Stimulated activated CD8-positive, alpha-beta memory T cell treated with anti-CD3 and anti-CD28 coated beads, Interleukin-2, amount 100 ng/mL, for 1 hour (primary cell): Measurements from ENCODE around the gene SLC25A28.
A peak's percentile ranks its signal among the peaks of the same experiment; 100 is the strongest.

ENCODE experiments used
- DNase-seq, 2 donors: peaks; one replicate each; pipeline ENCODE4 v3.0.0-alpha.2; 2020; ENCODE audit warnings: low read depth in 2 of 2

Gene SLC25A28, protein sequence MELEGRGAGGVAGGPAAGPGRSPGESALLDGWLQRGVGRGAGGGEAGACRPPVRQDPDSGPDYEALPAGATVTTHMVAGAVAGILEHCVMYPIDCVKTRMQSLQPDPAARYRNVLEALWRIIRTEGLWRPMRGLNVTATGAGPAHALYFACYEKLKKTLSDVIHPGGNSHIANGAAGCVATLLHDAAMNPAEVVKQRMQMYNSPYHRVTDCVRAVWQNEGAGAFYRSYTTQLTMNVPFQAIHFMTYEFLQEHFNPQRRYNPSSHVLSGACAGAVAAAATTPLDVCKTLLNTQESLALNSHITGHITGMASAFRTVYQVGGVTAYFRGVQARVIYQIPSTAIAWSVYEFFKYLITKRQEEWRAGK

GRCh38 chr10:99619851-99620710 is at the start of gene SLC25A28:
SLC25A28 (minus strand) TSS chr10:99620439; CDS start chr10:99620335, 104 bp downstream.
- peak; percentile 80 to 88 for DNase-seq

- no peak for DNase-seq
Observed at GRCh38 chr10:99667108-99667751, 47.0 kb upstream of the SLC25A28 start.

DNA sequence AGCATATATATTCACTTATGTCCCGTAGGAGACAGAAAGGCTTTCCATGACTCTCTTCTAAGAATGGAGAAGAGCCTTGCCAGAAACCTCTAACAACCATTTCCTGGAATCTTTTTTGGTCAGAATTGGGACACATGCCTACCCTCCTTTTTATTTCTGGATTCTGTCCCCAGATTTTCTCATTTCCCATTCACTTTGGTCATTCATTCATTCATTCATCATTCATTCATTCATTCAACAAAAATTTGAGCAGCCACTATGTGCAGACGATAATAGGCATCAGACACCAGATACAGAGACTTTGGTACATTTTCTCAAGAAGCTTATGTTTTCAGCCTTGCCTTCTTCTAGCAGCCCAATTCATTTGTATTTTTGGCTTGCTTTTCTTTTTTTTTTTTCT is 45.1 kb upstream of the SLC25A28 start:
- DNase-seq = no peak

DNA sequence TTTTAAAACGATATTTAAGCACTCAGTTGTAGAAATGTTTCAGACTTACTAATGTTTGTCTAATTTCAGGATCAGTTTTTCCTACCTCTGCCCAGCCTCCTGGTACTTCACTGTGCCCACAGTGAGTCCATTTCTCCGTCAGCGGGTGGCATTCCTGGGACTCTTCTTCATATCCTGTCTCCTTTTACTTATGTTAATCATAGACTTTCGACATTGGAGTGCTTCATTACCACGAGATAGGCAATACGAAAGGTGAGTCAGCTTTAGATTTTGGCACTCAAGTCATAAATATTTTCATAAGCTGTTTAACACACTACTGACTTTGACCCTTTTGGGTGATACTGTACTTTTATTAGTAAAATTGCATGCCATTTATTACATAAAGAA is 41.1 kb upstream of the SLC25A28 start:
- DNase-seq = no peak

DNA sequence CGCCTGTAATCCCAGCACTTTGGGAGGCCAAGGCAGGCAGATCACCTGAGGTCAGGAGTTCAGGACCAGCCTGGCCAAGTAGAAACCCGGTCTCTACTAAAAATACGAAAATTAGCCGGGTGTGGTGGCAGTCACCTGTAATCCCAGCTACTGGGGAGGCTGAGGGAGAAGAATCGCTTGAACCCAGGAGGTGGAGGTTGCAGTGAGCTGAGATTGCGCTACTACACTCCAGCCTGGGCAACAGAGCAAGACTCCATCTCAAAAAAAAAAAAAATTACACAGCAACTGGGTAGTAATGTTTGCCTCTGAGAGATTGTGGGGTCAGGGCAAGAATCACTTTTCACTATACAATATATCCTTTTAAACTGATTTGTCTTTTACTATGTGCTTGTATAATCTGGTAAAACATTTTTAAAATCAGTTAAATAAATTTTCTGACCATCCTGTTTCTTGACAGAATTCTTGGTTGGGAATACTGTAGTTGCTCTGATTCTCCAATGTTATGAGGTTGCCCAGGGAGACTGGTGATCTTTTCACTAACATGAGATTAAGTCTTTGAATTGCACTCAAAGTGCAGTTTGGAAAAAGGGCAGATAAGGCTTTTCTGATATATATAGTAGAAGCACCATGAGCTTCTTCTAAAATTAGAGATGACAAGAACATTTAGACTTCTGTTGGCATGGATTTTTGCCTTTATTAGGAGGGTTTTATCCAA is 40.6 kb upstream of the SLC25A28 start:
- DNase-seq = no peak

DNA sequence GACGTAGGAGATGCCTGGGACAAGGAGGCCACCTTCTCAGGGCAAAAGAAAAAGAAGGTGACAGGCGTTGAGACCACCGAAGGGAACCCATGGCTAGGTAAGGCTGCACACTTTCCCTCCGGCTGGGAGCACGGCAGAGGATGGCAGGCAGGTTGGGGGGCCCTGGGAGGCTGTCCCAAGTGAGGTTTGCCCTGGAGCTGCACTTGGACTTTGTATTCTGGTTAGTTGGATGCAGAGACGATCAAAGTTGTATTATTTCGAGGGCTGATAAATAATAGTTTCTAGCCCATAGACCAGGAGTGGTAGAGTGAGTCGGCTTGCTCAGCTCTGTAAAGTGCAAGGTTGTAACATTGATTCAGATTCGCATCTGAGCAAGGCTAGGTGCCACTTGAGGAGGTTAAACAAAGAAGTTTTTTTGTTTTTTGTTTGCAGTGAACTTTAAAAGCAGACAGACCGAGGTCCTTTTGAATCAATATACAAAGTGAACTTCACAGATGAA is 39.7 kb upstream of the SLC25A28 start:
- DNase-seq = no peak

DNA sequence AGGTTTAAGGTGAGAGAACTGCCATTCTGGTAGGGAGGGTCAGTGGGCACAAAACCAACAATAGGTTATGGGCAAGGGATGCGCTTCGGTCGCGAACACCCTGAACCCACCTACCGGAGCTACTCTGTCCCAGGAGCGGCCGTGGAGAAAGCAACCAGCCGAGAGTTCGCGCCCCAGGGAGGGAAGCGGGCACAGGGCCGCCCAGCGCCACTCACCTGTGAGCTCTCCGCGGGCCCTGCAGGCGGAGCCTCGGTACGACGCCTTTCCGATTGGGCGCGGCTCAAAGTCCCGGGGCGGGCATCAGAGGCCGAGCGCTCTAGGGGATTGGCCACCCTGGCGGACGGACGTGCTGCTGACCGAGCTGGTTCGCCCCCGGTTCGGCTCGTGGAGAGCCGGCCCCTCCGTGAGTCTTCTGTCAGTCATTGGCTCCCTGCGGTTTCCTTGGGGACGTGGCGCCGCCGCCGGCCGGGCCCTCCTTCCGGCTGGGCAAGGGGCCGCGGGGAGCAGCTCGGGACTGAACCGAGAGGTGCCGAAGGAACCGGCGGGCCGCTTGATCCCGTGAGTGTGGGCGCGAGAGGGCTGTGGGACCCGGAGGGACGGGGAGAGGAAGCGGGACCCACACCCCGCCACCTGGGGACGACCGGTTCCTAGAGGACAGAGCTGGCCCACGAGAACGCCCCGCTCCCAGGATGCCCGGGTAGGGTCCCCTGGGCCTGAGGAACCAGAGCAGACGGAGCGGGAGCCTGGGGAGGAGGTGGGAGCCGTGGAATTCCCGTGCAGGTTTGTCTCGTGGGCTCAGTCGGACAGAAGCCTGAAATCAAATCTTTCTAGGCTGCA is 39.0 kb upstream of the SLC25A28 start, which contains the start of gene ENTPD7:
Gene ENTPD7 (plus strand): TSS at position 479 of the 837 bp plus-strand sequence. CDS start 448 bp downstream, outside the sequence.
- DNase-seq = peak; percentile 75 to 76

DNA sequence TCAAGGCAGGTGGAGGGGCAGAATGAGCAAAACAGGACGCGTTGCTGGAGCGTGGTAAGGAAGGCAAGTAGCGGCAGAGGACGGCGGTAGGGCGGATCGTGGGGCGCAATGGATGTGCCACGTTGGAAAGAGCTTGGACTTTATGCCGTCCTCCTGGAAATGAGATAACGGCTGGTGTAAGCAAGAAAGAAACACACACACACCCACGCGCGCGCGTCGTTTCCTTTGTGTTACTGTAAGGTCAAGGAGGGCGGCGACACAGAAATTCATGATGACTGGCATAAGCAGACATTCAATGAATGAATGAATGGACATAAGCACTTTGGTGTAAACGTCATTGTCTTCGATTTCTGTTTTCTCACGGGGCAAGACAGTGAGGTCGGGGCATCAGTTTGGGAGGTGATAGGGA is 38.4 kb upstream of the SLC25A28 start:
- DNase-seq = peak; percentile 10 to 11

DNA sequence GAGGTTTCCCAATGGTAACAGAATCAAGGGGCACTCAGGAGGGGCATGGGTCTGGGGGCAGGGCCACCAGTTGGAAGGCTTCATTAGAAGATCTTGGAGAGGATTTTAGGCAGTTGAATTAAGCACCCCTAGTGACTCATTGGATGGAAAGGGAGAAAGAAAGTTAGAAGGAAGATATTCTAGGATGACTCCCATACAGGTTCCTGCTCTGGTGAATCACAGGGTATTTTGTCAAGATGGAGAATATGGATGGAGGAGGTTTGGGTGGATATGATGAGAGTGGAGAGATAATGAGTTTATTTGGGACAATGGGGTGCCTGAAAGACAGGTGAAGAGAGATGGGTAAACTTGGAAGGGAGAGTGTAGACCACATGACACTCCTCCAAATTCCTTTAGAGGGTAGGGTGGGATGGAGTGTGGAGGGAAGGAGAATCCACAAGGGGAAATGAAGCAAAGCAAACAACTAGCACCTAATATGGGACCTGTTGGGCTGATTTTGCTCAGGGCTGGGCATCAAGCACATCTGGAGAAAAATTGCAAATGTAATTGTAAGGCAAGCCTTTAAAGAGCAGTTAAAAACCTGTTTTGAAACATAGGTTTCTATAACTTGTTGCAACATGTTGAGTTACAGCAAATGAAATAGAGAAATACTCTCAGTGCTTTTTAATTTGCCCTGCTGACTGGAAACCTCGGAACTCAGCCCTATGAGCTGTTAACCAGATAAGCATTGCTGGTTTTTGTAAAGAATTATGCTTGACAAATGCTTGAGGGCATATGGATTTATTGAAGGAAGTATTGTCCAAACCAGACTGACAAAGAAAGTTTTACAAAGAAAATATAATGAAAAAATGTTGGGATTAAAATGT is 36.2 kb upstream of the SLC25A28 start:
- DNase-seq = no peak

DNA sequence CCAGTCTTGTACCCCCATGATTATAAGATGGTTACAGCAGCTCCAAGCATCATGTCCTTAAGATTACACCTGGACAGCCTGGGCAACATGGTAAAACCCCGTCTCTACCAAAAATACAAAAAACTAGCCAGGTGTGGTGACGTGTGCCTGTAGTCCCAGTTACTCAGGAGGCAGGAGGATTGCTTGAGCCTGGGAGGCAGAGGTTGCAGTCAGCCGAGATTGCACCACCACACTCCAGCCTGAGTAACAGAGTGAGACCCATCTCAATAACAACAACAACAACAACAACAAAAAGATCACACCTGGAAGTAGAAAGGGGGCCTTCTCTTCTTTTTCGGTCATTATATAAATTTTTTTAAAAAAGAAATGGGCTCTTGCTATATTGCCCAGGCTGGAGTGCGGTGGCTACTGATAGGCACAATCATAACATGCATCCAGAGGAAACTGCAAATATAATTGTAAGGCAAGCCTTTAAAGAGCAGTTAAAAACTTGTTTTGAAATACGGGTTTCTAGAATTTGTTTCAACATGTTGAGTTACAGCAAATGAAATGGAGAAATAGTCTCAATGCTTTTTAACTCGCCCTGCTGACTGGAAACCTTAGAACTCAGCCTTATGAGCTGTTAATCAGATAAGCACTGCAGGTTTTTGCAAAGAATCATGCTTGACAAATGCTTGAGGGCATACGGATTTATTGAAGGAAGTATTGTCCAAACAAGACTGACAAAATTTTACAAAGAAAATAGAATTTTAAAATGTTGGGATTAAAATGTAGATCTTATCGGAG is 34.3 kb upstream of the SLC25A28 start:
- DNase-seq = no peak

DNA sequence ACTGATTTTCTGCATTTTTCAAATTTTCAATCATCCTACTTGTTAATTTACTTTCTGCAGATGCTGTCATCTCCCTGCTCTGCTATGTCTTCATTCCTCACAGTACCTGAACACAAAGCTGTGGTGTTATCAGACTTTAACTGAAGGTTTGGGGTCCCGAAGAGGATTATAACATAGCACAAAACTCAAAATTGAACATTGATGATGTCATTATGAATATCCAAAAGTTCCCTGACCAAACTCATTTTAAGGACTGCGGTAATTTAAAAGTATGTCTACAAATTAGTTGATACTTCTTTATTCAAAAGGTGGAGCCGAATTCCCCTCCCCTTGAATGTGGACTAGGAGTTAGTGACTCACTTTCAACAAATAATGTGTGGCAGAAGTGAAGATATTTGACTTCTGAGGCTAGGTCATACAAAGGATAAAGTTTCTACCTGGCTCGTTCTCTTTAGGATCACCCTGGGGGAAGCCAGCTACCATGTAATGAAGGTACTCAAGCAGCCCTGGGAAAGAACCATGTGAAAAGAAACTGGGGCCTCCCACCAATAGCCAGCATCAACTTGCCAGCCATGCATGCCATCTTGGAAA is 32.7 kb upstream of the SLC25A28 start:
- no peak for DNase-seq

- no peak for DNase-seq
Observed at GRCh38 chr10:99648717-99649116, 28.5 kb upstream of the SLC25A28 start.

- DNase-seq = no peak
Observed at GRCh38 chr10:99647601-99648151, 27.4 kb upstream of the SLC25A28 start.

GRCh38 chr10:99633832-99634231 is 13.6 kb upstream of the SLC25A28 start:
- DNase-seq = no peak

DNA sequence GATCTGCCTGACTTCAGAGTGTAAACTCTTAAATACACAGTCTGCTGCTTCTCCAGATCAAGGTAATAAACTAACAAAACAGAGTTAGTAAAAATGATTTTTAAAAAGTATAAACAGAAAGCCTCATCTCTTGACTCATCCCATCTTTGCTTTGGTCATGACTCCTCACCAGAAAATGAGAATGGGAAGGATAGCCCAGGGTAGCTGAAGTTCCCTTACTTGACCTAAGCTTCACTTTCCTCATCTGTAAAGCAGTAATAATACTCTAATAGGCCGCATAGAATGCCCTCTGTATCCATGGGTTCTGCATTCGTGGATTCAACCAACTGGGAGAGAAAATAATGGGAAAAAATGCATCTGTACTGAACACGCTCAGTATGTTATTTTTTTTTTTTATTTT is 11.3 kb upstream of the SLC25A28 start:
- DNase-seq = no peak

GRCh38 chr10:99630991-99631390 is 10.8 kb upstream of the SLC25A28 start:
- no peak for DNase-seq

DNA sequence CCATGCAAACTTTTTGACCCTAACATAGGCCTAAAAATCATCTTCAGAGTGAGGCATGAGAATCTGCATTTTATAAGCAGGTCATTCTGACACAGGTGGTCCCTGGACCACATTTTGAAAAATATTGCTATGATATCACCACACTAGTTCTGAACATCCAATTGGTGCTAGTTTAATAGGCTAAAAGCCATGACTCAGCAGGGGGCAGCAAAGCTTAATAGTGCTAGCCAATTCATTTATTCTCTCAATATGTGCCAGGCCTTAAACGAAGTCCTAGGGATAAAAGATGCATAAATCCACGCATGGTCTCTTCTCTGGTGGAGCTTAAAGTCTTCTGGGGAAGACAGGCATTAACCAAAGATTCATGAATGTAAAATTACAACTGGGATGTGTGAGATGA is 10.2 kb upstream of the SLC25A28 start:
- DNase-seq = no peak

GRCh38 chr10:99629625-99629978 is 9.4 kb upstream of the SLC25A28 start:
- DNase-seq = no peak
